Thoracic aorta (tissue), 2 donors: ENCODE results near the gene MYOCD. TPM values are rescaled to one million over a fixed set of nuclear protein-coding genes. Genes with fewer than 3 reads are reported as not detected.

Source experiments
- ATAC-seq: fragments of 150-250 bp; one replicate; pipeline ENCODE4 v1.8.0; 2017; ENCODE audit warnings: low read depth; ENCODE audit not compliant: insufficient number of reproducible peaks, low FRiP score
- DNase-seq: peaks from one replicate; pipeline ENCODE4 v3.0.0-alpha.2; 2020; ENCODE audit warnings: low spot score
- H3K27ac ChIP-seq, 2 donors: fragments of 200-600 bp; sonication (generic); 1 replicate in 1 of 2; 2 replicates in 1 of 2; pipeline ENCODE4 v1.5.1; 2016; ENCODE audit warnings: mild to moderate bottlenecking in 2 of 2, moderate library complexity in 2 of 2
- H3K27me3 ChIP-seq: fragments of 200-600 bp; sonication (generic); replicated peaks from 2 replicates; pipeline ENCODE4 v1.6.0; 2016; ENCODE audit warnings: mild to moderate bottlenecking; ENCODE audit not compliant: insufficient read depth
- H3K36me3 ChIP-seq: fragments of 200-600 bp; sonication (generic); one replicate; pipeline ENCODE4 v1.5.1; 2016
- H3K4me1 ChIP-seq, 2 donors: fragments of 200-600 bp; sonication (generic); 1 replicate in 1 of 2; 2 replicates in 1 of 2; pipeline versions ENCODE4 v1.5.1 to v1.6.0; 2016; ENCODE audit warnings: low read depth in 2 of 2, mild to moderate bottlenecking in 1 of 2; ENCODE audit not compliant: control insufficient read depth in 1 of 2
- H3K4me3 ChIP-seq: fragments of 200-600 bp; sonication (generic); 2 replicates; pipeline ENCODE4 v1.5.1; 2016; ENCODE audit warnings: mild to moderate bottlenecking
- H3K9me3 ChIP-seq: fragments of 200-600 bp; sonication (generic); 2 replicates; pipeline ENCODE4 v1.5.1; 2016
- total RNA-seq, 2 donors: library from RNA; depleted of rRNA; stranded (reverse); fragments of >200 nt; gene quantifications; one replicate each; pipeline versions ENCODE4 v1.1.0 to v1.2.3, GENCODE V29; 2016
- TF ChIP-seq, protein P1 (sequence below): fragments of 200-600 bp; sonication (generic); IDR thresholded peaks from one replicate; pipeline ENCODE4 v1.5.1; 2019; ENCODE audit warnings: antibody characterized with exemption

Gene MYOCD
- total RNA-seq, 2 donors from 2014 or later = 102 to 113 TPM

DNA sequence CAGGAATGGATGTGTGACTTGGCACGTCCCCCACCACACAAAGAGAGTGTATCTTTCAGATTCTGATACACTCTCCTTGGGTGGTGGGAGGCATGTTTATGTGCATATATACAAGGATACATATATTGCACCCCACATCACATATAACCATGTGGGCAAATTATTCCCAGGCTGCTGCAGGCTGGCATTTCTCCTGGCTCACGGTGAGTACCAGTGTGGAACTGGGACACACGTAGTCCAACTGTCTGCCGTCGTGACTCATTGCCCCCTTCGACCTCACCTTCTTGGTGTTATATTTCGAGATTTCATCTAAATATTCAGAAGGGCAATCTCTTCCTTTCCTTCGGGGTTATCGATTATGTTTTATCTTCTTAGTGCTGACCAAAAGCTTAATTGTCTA lies 148.0 kb downstream of the MYOCD start:
- TF ChIP-seq, protein P1, sequence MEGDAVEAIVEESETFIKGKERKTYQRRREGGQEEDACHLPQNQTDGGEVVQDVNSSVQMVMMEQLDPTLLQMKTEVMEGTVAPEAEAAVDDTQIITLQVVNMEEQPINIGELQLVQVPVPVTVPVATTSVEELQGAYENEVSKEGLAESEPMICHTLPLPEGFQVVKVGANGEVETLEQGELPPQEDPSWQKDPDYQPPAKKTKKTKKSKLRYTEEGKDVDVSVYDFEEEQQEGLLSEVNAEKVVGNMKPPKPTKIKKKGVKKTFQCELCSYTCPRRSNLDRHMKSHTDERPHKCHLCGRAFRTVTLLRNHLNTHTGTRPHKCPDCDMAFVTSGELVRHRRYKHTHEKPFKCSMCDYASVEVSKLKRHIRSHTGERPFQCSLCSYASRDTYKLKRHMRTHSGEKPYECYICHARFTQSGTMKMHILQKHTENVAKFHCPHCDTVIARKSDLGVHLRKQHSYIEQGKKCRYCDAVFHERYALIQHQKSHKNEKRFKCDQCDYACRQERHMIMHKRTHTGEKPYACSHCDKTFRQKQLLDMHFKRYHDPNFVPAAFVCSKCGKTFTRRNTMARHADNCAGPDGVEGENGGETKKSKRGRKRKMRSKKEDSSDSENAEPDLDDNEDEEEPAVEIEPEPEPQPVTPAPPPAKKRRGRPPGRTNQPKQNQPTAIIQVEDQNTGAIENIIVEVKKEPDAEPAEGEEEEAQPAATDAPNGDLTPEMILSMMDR = no peak
- H3K9me3 ChIP-seq = peaks cover 3% of the 10 kb centered on the region

DNA sequence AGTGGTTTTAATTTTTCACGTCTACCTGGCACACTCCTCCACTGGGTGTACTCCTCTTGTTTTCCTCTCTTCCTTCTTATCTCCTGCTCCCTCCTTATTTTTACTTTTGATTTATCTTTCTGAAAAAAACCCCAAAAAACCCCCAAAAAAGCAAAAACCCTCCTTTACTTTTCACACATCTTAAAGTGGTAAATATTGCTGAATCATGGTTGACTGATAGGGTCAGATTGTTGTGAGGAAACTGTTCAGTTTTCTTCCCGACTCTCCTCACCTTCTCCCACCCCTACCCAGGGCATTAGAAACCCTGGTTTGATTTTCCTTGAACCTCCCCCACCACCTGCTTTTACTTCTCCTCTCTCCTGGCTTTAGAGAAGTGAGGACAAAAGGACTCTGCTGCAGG lies 149.0 kb downstream of the MYOCD start:
- Histone ChIP-seq H3K36me3 (no peaks in the 10 kb centered on the region), H3K27ac (no peak overlapping the region), H3K4me3 (no peak overlapping the region), H3K9me3 (no peaks in the 10 kb centered on the region), H3K4me1 (no peaks in the 10 kb centered on the region), H3K27me3 (no peaks in the 10 kb centered on the region)
- DNase-seq (no peak), ATAC-seq (no peak)
- TF ChIP-seq, protein P1 = no peak

More for the DNA sequence above, 148.0 kb downstream of the MYOCD start:
- H3K27me3 ChIP-seq = no peaks in the 10 kb centered on the region
- H3K36me3 ChIP-seq = no peaks in the 10 kb centered on the region
- H3K27ac ChIP-seq = no peak overlapping the region
- ATAC-seq (no peak), DNase-seq (no peak)
- no peak overlapping the region for H3K4me3 ChIP-seq
- no peaks in the 10 kb centered on the region for H3K4me1 ChIP-seq

DNA sequence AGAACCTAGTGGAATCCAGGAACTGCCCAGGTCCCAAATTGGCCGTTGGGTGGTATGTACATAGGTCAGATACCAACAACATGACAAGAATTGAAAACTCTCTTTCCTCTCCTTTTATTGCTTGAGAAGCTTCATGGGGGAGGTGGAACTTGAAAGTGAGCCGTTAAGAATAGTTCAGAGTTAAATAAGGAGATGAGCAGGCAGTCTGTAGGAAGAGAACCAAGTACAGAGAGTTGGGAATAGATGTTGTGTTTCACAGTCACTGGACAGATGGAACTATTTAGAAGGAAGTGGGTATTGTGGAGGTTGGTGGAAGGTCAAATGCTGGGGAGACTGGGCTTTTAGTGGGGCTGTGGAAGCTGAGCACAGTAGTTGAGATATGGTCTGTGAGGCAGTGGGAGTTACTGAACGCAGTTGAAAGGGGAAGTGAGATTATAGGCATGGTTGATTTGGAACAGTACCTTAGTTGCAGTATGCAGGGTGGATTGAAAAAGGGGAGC lies 150.0 kb downstream of the MYOCD start:
- Histone ChIP-seq H3K27ac (no peak overlapping the region), H3K4me3 (no peak overlapping the region), H3K36me3 (no peaks in the 10 kb centered on the region), H3K4me1 (peaks cover 0 to 2% of the 10 kb centered on the region in 2 donors), H3K27me3 (no peaks in the 10 kb centered on the region), H3K9me3 (no peaks in the 10 kb centered on the region)
- no peak for DNase-seq
- ATAC-seq = no peak
- TF ChIP-seq, protein P1 = no peak

Other genes with a start within 250 kb of the MYOCD start
- gene ARHGAP44, start 123.6 kb downstream of the MYOCD start, total RNA-seq = 10 to 100 TPM in 1 of 2 donors, 1 to 10 TPM in 1; 7.3 to 10.3 TPM